HCT116 (cell line): Measurements from ENCODE around the gene ATAD3C.

Experiments
- CBX3 ChIP-seq: IDR thresholded peaks from 2 replicates; pipeline ENCODE4 v1.6.1; 2012; ENCODE audit warnings: low read depth
- EGR1 ChIP-seq: IDR thresholded peaks from 2 replicates; pipeline ENCODE4 v1.6.1; 2012; ENCODE audit warnings: low read depth
- EZH2 ChIP-seq: fragments of 200-600 bp; sonication (generic); IDR thresholded peaks from 2 replicates; pipeline ENCODE4 v1.6.1; 2017; ENCODE audit warnings: antibody characterized with exemption, mixed run types
- EZH2phosphoT487 ChIP-seq: fragments of 200-600 bp; IDR thresholded peaks from 2 replicates; pipeline ENCODE4 v1.6.1; 2018; ENCODE audit warnings: antibody characterized with exemption, borderline replicate concordance
- POLR2A ChIP-seq: IDR thresholded peaks from 2 replicates; pipeline ENCODE4 v1.7.0; 2011; ENCODE audit warnings: borderline replicate concordance; ENCODE audit not compliant: insufficient read depth, insufficient read length; ENCODE audit errors: extremely low read depth
- POLR2AphosphoS5 ChIP-seq: IDR thresholded peaks from 2 replicates; pipeline ENCODE4 v1.6.1; 2011; ENCODE audit warnings: mild to moderate bottlenecking, low read depth, low read length, moderate library complexity
- RAD21 ChIP-seq: IDR thresholded peaks from 2 replicates; pipeline ENCODE4 v1.6.1; 2012; ENCODE audit warnings: low read depth, mild to moderate bottlenecking
- REST ChIP-seq: IDR thresholded peaks from 2 replicates; pipeline ENCODE4 v1.6.1; 2012; ENCODE audit warnings: low read depth
- SP1 ChIP-seq: IDR thresholded peaks from 2 replicates; pipeline ENCODE4 v1.6.1; 2012; ENCODE audit warnings: low read depth
- ZNF274 ChIP-seq: fragments of 200-500 bp; sonication (Bioruptor generic); IDR thresholded peaks from 2 replicates; pipeline ENCODE4 v1.6.1; 2014; ENCODE audit warnings: mild to moderate bottlenecking, low read depth, low read length, inconsistent platforms
- TF ChIP-seq, protein P1 (sequence below), 3 experiments: fragments of 200-600 bp in 1 of 3; sonication (generic) in 1 of 3; IDR thresholded peaks in 2 of 3; conservative IDR thresholded peaks in 1 of 3; 2 replicates each; pipeline ENCODE4 v1.5.1; 2012 to 2017; ENCODE audit warnings: low read depth in 2 of 3, low read length in 2 of 3, antibody characterized with exemption in 1 of 3, borderline replicate concordance in 1 of 3, control low read depth in 1 of 3, mild to moderate bottlenecking in 1 of 3, mixed read lengths in 1 of 3, mixed run types in 1 of 3, moderate library complexity in 1 of 3; ENCODE audit not compliant: insufficient read depth in 1 of 3

GRCh38 chr1:1490633-1491230 lies 41.2 kb downstream of the ATAD3C start:
- TF ChIP-seq EZH2phosphoT487 (no peak), EGR1 (no peak), EZH2 (no peak), RAD21 (no peak), POLR2A (no peak), CBX3 (no peak), ZNF274 (no peak), SP1 (no peak), POLR2AphosphoS5 (no peak), REST (no peak)
- TF ChIP-seq, protein P1, sequence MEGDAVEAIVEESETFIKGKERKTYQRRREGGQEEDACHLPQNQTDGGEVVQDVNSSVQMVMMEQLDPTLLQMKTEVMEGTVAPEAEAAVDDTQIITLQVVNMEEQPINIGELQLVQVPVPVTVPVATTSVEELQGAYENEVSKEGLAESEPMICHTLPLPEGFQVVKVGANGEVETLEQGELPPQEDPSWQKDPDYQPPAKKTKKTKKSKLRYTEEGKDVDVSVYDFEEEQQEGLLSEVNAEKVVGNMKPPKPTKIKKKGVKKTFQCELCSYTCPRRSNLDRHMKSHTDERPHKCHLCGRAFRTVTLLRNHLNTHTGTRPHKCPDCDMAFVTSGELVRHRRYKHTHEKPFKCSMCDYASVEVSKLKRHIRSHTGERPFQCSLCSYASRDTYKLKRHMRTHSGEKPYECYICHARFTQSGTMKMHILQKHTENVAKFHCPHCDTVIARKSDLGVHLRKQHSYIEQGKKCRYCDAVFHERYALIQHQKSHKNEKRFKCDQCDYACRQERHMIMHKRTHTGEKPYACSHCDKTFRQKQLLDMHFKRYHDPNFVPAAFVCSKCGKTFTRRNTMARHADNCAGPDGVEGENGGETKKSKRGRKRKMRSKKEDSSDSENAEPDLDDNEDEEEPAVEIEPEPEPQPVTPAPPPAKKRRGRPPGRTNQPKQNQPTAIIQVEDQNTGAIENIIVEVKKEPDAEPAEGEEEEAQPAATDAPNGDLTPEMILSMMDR (IDR thresholded peaks at IDR 0.05 in 2 of 3, conservative IDR thresholded peaks at IDR 0.05 in 1 of 3; ENCODE audit: borderline replicate concordance in 1 of 3, insufficient read depth in 1 of 3, low read depth in 2 of 3, low read length in 2 of 3) = no peak
